PC-3 (cell line): Measurements from ENCODE around the gene PRF1. TPM values are rescaled to one million over a fixed set of nuclear protein-coding genes. Genes with fewer than 3 reads are reported as not detected.
A peak's percentile ranks its signal among the peaks of the same experiment; 100 is the strongest.

ENCODE experiments used
- ATAC-seq: fragments of 200-7000 bp; cut with Tn5 transposase; 2 replicates; pipeline ENCODE4 v1.9.1; 2020; ENCODE audit warnings: mild to moderate bottlenecking, moderate library complexity
- BruUV-seq: library from RNA; stranded (reverse); fragments of 400-500 nt; replicated peaks from 2 replicates; lab custom pipeline; 2021; lab: Mats Ljungman, UMichigan
- CTCF ChIA-PET: fragments of 300-600 bp; sonication (Branson Sonifier 250); formaldehyde crosslinking; loops from one replicate; lab custom pipeline; 2022; ENCODE audit warnings: antibody characterized with exemption; lab: Charles Lee
- POLR2A ChIA-PET: fragments of 300-600 bp; sonication (Branson Sonifier 250); formaldehyde crosslinking; loops from one replicate; lab custom pipeline; 2022; ENCODE audit warnings: antibody characterized with exemption; ENCODE audit not compliant: unreplicated experiment; lab: Charles Lee
- DNase-seq: peaks from one replicate; pipeline ENCODE4 v3.0.0-alpha.2; 2015
- H2AFZ ChIP-seq: fragments of 300-600 bp; sonication (generic); 2 replicates; pipeline ENCODE4 v1.6.0; 2016; ENCODE audit warnings: antibody characterized with exemption, low read length
- H3F3A ChIP-seq: fragments of 300-600 bp; sonication (generic); one replicate; pipeline ENCODE4 v1.6.0; 2017; ENCODE audit warnings: antibody characterized with exemption, low read length, control low read depth, mild to moderate bottlenecking; ENCODE audit not compliant: unreplicated experiment
- H3K27ac ChIP-seq: fragments of 300-600 bp; sonication (generic); 2 replicates; pipeline ENCODE4 v1.5.1; 2016; ENCODE audit warnings: mild to moderate bottlenecking, low read length
- H3K27me3 ChIP-seq: fragments of 300-600 bp; sonication (generic); 2 replicates; pipeline ENCODE4 v1.6.1; 2016; ENCODE audit warnings: low read length, mixed read lengths
- H3K36me3 ChIP-seq: fragments of 300-600 bp; sonication (generic); 2 replicates; pipeline ENCODE4 v1.6.1; 2016; ENCODE audit warnings: low read depth, mixed run types, low read length, mixed read lengths
- H3K4me1 ChIP-seq: fragments of 300-600 bp; sonication (generic); 2 replicates; pipeline ENCODE4 v1.5.1; 2016; ENCODE audit warnings: low read length; ENCODE audit not compliant: insufficient read depth
- H3K4me2 ChIP-seq: fragments of 300-600 bp; sonication (generic); 2 replicates; pipeline ENCODE4 v1.6.0; 2016; ENCODE audit warnings: low read length
- H3K4me3 ChIP-seq: fragments of 300-600 bp; sonication (generic); 2 replicates; pipeline ENCODE4 v1.5.1; 2016; ENCODE audit warnings: mild to moderate bottlenecking, low read length, mixed read lengths
- H3K79me2 ChIP-seq: fragments of 300-600 bp; sonication (generic); 2 replicates; pipeline ENCODE4 v1.6.1; 2017; ENCODE audit warnings: low read length, mixed read lengths
- H3K9ac ChIP-seq: fragments of 300-600 bp; sonication (generic); 2 replicates; pipeline ENCODE4 v1.6.0; 2016; ENCODE audit warnings: mild to moderate bottlenecking, low read length
- H3K9me2 ChIP-seq: fragments of 300-600 bp; sonication (generic); replicated peaks from 2 replicates; pipeline ENCODE4 v1.6.1; 2016; ENCODE audit warnings: mixed run types, low read length, mixed read lengths
- H3K9me3 ChIP-seq: fragments of 300-600 bp; sonication (generic); 2 replicates; pipeline ENCODE4 v1.6.1; 2016; ENCODE audit warnings: low read length, mixed read lengths
- H4K20me1 ChIP-seq: fragments of 300-600 bp; sonication (generic); 2 replicates; pipeline ENCODE4 v1.6.1; 2016; ENCODE audit warnings: low read length, mixed read lengths
- EZH2 ChIP-seq: fragments of 300-600 bp; sonication (generic); IDR thresholded peaks from one replicate; pipeline ENCODE4 v1.6.1; 2017; ENCODE audit warnings: antibody characterized with exemption, mild to moderate bottlenecking, low read length; ENCODE audit not compliant: unreplicated experiment
- EZH2phosphoT487 ChIP-seq: fragments of 300-600 bp; sonication (generic); IDR thresholded peaks from 2 replicates; pipeline ENCODE4 v1.6.1; 2018; ENCODE audit warnings: mild to moderate bottlenecking, antibody characterized with exemption, low read length, borderline replicate concordance
- intact Hi-C: fragments of 100-400 bp; cut with micrococcal nuclease; formaldehyde crosslinking; loops from 2 replicates; pipeline ENCODE4 v1.9.0; 2023
- total RNA-seq: library from RNA; depleted of rRNA; stranded (reverse); fragments of >200 nt; gene quantifications from 2 replicates; pipeline ENCODE4 v1.2.3, GENCODE V29; 2014
- TF ChIP-seq, protein P1 (sequence below): fragments of 300-600 bp; sonication (generic); conservative IDR thresholded peaks from 2 replicates; pipeline ENCODE4 v1.5.1; 2017; ENCODE audit warnings: antibody characterized with exemption, low read depth, mild to moderate bottlenecking, low read length

Gene PRF1
- total RNA-seq, 1 experiment from 2014 or later = not detected

DNA sequence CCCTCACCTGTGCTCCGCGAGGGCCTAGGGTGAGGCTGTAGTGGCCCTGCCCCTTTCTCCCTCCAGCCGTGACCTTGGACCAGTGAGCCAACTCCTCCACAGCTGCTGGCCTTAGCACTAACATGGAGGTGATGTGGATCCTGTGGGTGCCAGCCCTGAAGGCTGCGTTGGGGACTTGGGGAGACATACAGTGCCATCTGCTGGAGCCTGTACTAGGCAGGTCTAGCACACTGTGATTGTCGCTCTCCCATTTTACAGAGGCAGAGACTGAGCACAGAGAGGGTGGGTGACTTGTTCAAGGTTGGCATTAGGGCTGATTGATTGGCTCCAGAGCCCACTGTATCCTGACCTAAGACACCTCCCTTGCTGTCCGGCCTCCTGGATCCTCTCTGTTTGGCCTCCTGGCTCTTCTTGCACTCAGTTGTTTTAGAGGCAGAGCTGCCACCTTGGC, 37.6 kb downstream of the PRF1 start:
- ATAC-seq = peak; percentile 25
- H3K4me1 ChIP-seq = no peaks in the 10 kb centered on the region
- POLR2A ChIA-PET = no interaction called here
- H3K36me3 ChIP-seq = no peaks in the 10 kb centered on the region
- no peaks in the 10 kb centered on the region for H4K20me1 ChIP-seq
- CTCF ChIA-PET = no interaction called here
- no peak overlapping the region for H3K9ac ChIP-seq
- no peaks in the 10 kb centered on the region for H3F3A ChIP-seq
- H3K4me2 ChIP-seq = no peak overlapping the region
- no peaks in the 10 kb centered on the region for H3K79me2 ChIP-seq
- no peaks in the 10 kb centered on the region for H3K9me2 ChIP-seq
- no peaks in the 10 kb centered on the region for H3K27me3 ChIP-seq
- no peaks in the 10 kb centered on the region for H3K9me3 ChIP-seq
- H2AFZ ChIP-seq = no peak overlapping the region
- no peak for DNase-seq
- BruUV-seq = no TSS peak
- no peak for TF ChIP-seq EZH2
- TF ChIP-seq EZH2phosphoT487 = no peak
- TF ChIP-seq, protein P1, sequence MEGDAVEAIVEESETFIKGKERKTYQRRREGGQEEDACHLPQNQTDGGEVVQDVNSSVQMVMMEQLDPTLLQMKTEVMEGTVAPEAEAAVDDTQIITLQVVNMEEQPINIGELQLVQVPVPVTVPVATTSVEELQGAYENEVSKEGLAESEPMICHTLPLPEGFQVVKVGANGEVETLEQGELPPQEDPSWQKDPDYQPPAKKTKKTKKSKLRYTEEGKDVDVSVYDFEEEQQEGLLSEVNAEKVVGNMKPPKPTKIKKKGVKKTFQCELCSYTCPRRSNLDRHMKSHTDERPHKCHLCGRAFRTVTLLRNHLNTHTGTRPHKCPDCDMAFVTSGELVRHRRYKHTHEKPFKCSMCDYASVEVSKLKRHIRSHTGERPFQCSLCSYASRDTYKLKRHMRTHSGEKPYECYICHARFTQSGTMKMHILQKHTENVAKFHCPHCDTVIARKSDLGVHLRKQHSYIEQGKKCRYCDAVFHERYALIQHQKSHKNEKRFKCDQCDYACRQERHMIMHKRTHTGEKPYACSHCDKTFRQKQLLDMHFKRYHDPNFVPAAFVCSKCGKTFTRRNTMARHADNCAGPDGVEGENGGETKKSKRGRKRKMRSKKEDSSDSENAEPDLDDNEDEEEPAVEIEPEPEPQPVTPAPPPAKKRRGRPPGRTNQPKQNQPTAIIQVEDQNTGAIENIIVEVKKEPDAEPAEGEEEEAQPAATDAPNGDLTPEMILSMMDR = peak; percentile 55
- intact Hi-C loops = no loop called here
- H3K4me3 ChIP-seq = no peak overlapping the region
- no peak overlapping the region for H3K27ac ChIP-seq

DNA sequence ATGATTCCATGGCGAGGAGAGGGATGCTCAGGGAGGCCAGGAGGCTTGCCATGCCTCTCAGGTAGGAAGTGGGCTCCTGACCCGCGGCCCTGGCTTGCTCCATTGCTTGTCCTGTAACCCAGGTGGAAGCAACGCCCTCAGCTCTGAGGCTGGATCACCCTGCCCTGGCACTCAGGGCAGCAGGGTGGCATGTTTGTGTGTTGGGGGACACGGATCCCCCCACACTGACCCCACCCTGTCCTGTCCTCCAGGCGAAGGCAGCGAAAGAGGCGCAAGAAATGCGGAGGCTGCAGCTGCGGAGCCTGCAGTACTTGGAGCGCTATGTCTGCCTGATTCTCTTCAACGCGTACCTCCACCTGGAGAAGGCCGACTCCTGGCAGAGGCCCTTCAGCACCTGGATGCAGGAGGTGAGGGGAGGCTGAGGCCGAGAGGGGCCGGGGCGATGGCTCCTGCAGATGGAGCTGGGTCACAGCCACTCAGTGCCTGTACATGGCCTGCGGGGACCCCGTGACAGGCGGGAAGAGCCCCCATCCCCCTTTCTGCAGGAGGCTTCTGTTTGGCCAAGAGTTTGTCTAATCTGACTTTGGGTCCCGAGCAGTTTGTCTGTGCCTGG, 38.3 kb downstream of the PRF1 start:
- no peaks in the 10 kb centered on the region for H3K4me1 ChIP-seq
- POLR2A ChIA-PET = no interaction called here
- no peak overlapping the region for H3K4me3 ChIP-seq

DNA sequence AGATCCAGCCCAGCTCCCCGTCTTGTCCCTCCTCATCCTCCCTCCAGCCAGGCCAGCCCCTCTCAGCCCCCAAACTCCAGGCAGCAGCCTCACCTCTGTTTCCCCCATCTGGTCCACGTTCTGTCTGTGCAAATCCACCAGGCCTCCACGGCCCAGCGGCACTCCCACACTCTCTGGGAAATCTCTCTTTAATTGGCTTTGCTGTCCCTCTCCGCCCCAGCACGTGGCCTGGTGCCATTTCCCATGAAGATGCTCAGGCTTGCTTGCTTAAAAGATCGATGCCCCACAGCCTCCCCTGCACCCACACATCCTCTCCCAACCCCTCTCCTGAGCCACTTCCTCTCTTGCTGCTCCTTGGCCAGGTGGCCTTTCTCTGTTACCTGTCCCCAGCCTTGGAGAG, 39.3 kb downstream of the PRF1 start:
- Histone ChIP-seq H3K27me3 (no peaks in the 10 kb centered on the region), H3K4me2 (no peak overlapping the region), H3K27ac (no peak overlapping the region), H4K20me1 (no peaks in the 10 kb centered on the region), H3K4me3 (no peak overlapping the region), H3F3A (no peaks in the 10 kb centered on the region), H3K36me3 (no peaks in the 10 kb centered on the region), H3K9ac (no peak overlapping the region), H2AFZ (no peak overlapping the region), H3K9me3 (no peaks in the 10 kb centered on the region), H3K9me2 (no peaks in the 10 kb centered on the region), H3K79me2 (no peaks in the 10 kb centered on the region), H3K4me1 (no peaks in the 10 kb centered on the region)
- POLR2A ChIA-PET = no interaction called here
- intact Hi-C loops = no loop called here
- BruUV-seq = no TSS peak
- TF ChIP-seq, protein P1 = no peak
- no peak for TF ChIP-seq EZH2
- no peak for TF ChIP-seq EZH2phosphoT487
- CTCF ChIA-PET = no interaction called here
- DNase-seq (no peak), ATAC-seq (no peak)

More for the DNA sequence above, 38.3 kb downstream of the PRF1 start:
- H3K4me2 ChIP-seq = no peak overlapping the region
- no peak overlapping the region for H2AFZ ChIP-seq
- DNase-seq (no peak), ATAC-seq (no peak)
- H3K79me2 ChIP-seq = no peaks in the 10 kb centered on the region
- no peaks in the 10 kb centered on the region for H3K27me3 ChIP-seq
- no peaks in the 10 kb centered on the region for H3K36me3 ChIP-seq
- intact Hi-C loops = no loop called here
- no peak overlapping the region for H3K27ac ChIP-seq
- CTCF ChIA-PET = no interaction called here
- H3F3A ChIP-seq = no peaks in the 10 kb centered on the region
- no peak overlapping the region for H3K9ac ChIP-seq
- TF ChIP-seq, protein P1 = no peak
- TF ChIP-seq EZH2phosphoT487 (no peak), EZH2 (no peak)
- no peaks in the 10 kb centered on the region for H3K9me3 ChIP-seq
- BruUV-seq = no TSS peak
- H3K9me2 ChIP-seq = no peaks in the 10 kb centered on the region
- H4K20me1 ChIP-seq = no peaks in the 10 kb centered on the region
